Measurements from ENCODE around the gene VWA3A. TPM values are rescaled to one million over a fixed set of nuclear protein-coding genes. Genes with fewer than 3 reads are reported as not detected.
"Not testable (repeated sequence)": the region's sequence is repeated elsewhere in the genome, so short reads cannot be mapped to it uniquely, and the experiment has no call there.

VWA3A gene
- total RNA-seq = 1 to 10 TPM in 3 of 4 donors, not detected in 1; 1.5 to 2.5 (median 1.8) TPM

- Histone ChIP-seq H3K27me3 (no peaks in the 10 kb centered on the region), H3K4me1 (no peaks in the 10 kb centered on the region), H3K4me3 (no peak within 1 kb of the TSS), H3K27ac (no peak within 1 kb of the TSS), H3K9me3 (no peaks in the 10 kb centered on the region), H3K36me3 (no peaks in the 10 kb centered on the region)
- no peak for TF ChIP-seq CTCF (IDR thresholded peaks at IDR 0.05)
- no peak for TF ChIP-seq POLR2A (IDR thresholded peaks at IDR 0.05)
- intact Hi-C loops (cut with DNase I; ENCODE audit: low total_unique reads) = no loop called here
- DNase-seq = no peak
These were observed at the start of gene VWA3A for GRCh38 chr16:22092143-22092933. Gene VWA3A, plus strand, starts transcription at chr16:22092541. Its CDS starts 97 bp downstream, at chr16:22092638.

DNA sequence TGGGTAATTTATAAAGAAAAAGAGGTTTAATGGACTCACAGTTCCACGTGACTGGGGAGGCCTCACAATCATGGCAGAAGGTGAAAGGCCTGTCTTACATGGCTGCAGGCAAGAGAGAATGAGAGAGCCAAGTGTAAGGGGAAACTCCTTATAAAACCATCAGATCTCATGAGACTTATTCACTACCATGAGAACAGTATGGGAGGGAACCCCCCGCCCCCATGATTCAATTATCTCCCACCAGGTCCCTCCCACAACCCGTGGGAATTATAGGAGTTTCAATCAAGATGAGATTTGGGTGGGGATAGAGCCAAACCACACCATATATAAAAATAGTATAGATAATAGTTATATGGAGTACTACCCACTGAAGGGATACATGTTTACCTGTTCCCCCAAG is 48.5 kb upstream of the VWA3A start:
- H3K4me1 ChIP-seq; H3K36me3 ChIP-seq; H3K4me3 ChIP-seq; DNase-seq; H3K27ac ChIP-seq; H3K9me3 ChIP-seq; H3K27me3 ChIP-seq; intact Hi-C loops (cut with DNase I; ENCODE audit: low total_unique reads): not testable (repeated sequence)

DNA sequence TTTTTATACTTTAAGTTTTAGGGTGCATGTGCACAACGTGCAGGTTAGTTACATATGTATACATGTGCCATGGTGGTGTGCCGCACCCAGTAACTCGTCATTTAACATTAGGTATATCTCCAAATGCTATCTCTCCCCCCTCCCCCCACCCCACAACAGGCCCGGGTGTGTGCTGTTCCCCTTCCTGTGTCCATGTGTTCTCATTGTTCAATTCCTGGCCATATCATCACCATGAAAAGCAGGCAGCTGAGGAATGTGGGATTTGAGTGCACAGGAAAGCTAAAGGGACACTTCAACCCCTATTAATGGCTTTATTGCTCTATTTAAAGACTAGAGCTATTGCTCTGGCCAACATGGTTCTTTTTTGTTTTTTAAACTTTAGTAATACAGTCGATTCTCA is 46.5 kb upstream of the VWA3A start:
- H3K4me1 ChIP-seq; DNase-seq; intact Hi-C loops (cut with DNase I; ENCODE audit: low total_unique reads); H3K27me3 ChIP-seq; H3K36me3 ChIP-seq; H3K4me3 ChIP-seq; H3K9me3 ChIP-seq; H3K27ac ChIP-seq: not testable (repeated sequence)

DNA sequence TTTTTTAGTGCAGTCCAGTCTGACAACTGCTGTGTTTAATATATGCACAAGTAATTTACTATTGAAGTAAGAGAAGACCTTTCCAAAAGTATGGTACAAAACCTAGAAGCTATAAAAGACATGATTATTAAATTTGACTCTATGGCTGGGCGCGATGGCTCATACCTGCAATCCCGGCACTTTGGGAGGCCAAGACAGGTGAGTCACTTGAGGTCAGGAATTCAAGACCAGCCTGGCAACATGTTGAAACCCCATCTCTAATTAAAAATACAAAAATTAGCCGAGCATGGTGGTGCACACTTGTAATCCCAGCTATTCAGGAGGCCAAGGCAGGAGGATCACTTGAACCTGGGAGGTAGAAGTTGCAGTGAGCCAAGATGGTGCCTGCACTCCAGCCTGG is 41.4 kb upstream of the VWA3A start:
- no peak for DNase-seq
- Histone ChIP-seq H3K27me3 (no peaks in the 10 kb centered on the region), H3K27ac (no peak overlapping the region), H3K4me1 (no peaks in the 10 kb centered on the region), H3K4me3 (no peak overlapping the region), H3K36me3 (no peaks in the 10 kb centered on the region), H3K9me3 (no peaks in the 10 kb centered on the region)
- no peak for TF ChIP-seq POLR2A (IDR thresholded peaks at IDR 0.05)
- intact Hi-C loops (cut with DNase I; ENCODE audit: low total_unique reads) = no loop called here

DNA sequence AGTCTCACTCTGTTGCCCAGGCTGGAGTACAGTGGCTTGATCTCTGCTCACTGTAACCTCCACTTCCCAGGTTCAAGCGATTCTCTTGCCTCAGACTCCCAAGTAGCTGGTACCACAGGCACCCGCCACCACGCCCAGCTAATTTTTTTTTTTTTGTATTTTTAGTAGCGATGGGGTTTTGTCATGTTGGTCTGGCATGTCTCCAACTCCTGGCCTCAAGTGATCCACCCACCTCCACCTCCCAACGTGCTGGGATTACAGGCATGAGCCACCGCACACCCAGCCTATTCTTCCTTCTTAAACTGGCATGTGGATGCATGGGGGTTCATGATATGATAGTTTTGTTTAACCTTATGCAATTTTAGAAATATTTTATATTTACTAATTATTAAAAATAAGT is 39.4 kb upstream of the VWA3A start:
- Histone ChIP-seq H3K4me3 (no peak overlapping the region), H3K27me3 (no peaks in the 10 kb centered on the region), H3K9me3 (no peaks in the 10 kb centered on the region), H3K27ac (no peak overlapping the region), H3K36me3 (no peaks in the 10 kb centered on the region), H3K4me1 (no peaks in the 10 kb centered on the region)
- TF ChIP-seq POLR2A (IDR thresholded peaks at IDR 0.05) = no peak
- no peak for TF ChIP-seq CTCF (IDR thresholded peaks at IDR 0.05)
- no peak for DNase-seq
- intact Hi-C loops (cut with DNase I; ENCODE audit: low total_unique reads) = no loop called here

GRCh38 chr16:22053921-22054341 is 38.4 kb upstream of the VWA3A start:
- Histone ChIP-seq H3K9me3 (no peaks in the 10 kb centered on the region), H3K27me3 (no peaks in the 10 kb centered on the region), H3K36me3 (no peaks in the 10 kb centered on the region), H3K4me3 (no peak overlapping the region), H3K27ac (no peak overlapping the region), H3K4me1 (no peaks in the 10 kb centered on the region)
- no peak for TF ChIP-seq POLR2A (IDR thresholded peaks at IDR 0.05)
- TF ChIP-seq CTCF (IDR thresholded peaks at IDR 0.05) = no peak
- intact Hi-C loops (cut with DNase I; ENCODE audit: low total_unique reads) = no loop called here
- no peak for DNase-seq

All from uterus (tissue), 4 donors.